GM18868 (cell line): Measurements from ENCODE around the gene SERAC1.

Source experiments
- ATAC-seq: cut with Tn5 transposase; IDR thresholded peaks from one replicate; pipeline ENCODE4 v1.9.1; 2021; ENCODE audit warnings: mild to moderate bottlenecking, moderate library complexity; ENCODE audit not compliant: unreplicated experiment

SERAC1 gene

DNA sequence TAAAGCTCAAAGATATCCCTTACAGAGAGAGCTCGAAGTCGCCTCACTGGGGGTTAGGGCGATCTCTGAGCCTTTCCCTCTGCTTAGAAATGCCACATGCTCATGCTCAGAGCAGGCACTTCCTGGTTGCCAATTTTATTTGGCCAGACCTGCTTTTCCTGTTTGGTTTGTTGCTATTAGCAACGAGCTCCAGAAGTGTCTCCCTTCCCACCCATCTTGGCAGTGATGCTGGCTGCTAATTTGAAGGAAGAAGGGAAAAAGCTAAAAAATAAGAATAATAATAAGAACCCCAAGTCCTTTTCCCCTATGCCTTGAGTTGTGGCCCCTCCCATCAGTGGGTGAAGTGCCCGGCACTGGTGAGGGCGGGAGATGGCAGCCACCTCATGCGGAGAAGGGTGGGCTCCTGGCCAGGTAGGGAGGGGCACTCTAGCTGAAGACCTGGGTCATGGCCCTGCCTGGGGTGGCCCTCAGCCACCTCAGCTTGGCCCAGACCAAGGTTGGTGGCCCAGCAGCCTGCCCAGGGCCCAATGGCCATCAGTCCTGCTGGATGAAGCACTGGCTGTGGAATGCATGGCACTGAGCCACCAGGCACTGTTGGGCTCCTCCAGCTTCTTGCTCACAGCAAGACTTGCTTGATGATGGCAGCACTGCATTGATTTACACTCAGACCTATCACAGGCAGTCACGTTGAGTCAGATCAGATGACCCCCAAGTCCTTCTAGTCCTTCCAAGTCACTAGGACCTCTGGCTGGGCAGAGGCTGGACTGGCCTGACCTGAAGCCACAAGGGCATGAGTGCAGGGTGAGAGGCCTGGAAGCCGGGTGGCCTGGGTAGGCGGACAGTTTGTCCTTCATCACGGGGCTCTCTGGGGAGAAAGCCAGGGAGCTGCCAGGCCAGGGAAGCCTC is 107.4 kb downstream of the SERAC1 start:
- ATAC-seq, result no peak
